Skeletal muscle cell (primary cell): Measurements from ENCODE around the gene C9orf152.
"Not testable (repeated sequence)": the region's sequence is repeated elsewhere in the genome, so short reads cannot be mapped to it uniquely, and the experiment has no call there.

ENCODE experiments used
- DNase-seq: peaks from one replicate; pipeline ENCODE4 v3.0.0-alpha.2; 2010; ENCODE audit warnings: low read depth
- H3K4me3 ChIP-seq: 2 replicates; pipeline ENCODE4 v1.5.1; 2011; ENCODE audit warnings: low read depth, mild to moderate bottlenecking, control low read depth, low read length, moderate library complexity

The C9orf152 gene

DNA sequence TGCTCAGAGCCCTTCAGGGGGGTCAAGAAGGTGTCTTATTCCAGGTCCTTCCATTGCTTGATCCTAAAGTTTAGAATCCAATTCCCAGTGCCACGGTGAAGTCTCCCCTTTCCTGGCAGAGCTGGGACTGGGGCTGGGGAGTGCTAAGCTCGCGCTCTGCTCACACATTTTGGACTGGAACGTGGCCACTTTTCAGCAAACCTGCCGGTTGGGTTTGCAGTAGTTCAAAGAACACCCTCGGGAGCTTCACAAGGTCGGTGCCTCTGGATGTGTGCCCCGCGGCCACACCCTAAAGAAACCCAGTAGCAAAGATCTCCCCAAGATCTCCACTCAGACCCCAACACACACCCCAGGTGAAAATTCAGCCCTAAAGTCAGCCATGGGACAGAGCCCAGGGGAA lies at the start of gene C9orf152:
TSS of gene C9orf152 (minus strand) at position 129 of the 400 bp plus-strand sequence. CDS start 580 bp downstream, outside the sequence.
- no peak within 1 kb of the TSS for H3K4me3 ChIP-seq
- no peak for DNase-seq

DNA sequence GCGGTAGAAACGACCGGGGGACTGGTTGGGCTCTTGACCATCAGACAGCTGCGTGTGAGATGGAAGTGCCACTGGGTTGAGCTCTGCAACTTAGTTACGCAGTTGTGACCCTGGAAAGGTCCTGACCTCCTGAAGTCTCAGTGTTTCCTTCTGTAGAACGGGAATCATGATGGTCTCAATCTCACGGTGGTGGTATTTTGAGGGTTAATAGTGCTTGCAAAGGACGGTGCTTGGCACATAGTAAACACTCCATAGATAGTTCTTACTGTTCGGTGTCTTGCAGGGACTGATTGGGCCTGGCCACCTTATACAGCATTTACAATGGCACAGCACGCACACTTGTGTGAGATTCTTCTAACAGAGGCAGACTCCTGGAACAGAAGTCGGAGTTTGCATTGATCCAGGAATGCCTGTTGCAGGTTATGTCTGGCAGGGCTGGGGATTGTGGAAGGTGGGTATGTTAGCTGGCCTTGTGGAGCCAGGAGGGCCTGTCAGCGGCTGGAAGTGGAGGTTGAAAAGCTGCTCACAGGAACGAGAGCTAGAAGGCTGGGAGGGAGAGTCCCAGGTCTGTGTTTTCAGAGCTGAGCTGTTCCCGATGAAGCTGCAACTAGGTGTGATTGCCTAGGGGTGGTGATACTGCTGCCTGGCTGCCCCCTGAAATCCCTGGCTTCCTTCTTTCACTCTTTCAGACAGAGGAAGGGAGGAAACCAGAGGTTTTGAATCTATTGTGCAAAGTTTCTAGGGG lies 49.3 kb upstream of the C9orf152 start:
- peak overlapping the region; percentile 89 for H3K4me3 ChIP-seq
- no peak for DNase-seq

DNA sequence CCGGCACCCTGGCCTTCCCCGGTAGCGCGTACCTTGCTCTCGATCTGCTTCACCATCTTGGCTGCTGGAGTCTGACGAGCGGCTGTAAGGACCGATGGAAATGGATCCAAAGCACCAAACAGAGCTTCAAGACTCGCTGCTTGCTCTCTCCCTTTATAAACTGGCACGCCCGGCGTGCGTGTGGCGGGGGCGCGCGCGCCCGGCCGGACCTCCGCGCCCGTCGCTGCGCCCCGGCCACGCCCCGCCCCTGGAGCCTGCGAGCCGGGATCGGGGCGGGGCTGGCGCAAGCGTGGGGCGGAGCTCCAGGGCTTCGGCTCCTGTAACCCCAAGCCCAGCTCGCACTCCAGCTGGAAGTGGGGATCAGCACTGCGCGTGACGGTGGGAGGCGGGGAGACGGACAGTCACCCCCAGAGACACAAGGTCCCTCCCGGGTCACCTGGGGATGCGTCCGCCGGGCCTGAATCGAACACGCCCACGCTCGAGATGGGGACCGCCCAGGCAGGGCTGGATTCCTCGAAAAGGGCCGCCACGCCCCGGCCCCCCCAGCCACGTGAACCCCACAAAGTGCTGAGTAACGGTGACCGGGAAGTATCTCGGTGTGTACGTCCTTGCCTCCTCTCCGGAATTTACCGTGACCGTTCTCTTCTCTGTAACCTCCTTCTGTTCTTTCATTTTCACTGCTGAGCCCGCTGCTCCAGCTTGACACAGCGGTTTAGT lies 48.6 kb upstream of the C9orf152 start, which contains the start of gene TXN:
TSS of gene TXN (minus strand) at position 128 of the 717 bp plus-strand sequence. CDS start at position 56, 72 bp downstream.
- DNase-seq: peak; percentile 66
- peak within 1 kb of the TSS; percentile 89 for H3K4me3 ChIP-seq

DNA sequence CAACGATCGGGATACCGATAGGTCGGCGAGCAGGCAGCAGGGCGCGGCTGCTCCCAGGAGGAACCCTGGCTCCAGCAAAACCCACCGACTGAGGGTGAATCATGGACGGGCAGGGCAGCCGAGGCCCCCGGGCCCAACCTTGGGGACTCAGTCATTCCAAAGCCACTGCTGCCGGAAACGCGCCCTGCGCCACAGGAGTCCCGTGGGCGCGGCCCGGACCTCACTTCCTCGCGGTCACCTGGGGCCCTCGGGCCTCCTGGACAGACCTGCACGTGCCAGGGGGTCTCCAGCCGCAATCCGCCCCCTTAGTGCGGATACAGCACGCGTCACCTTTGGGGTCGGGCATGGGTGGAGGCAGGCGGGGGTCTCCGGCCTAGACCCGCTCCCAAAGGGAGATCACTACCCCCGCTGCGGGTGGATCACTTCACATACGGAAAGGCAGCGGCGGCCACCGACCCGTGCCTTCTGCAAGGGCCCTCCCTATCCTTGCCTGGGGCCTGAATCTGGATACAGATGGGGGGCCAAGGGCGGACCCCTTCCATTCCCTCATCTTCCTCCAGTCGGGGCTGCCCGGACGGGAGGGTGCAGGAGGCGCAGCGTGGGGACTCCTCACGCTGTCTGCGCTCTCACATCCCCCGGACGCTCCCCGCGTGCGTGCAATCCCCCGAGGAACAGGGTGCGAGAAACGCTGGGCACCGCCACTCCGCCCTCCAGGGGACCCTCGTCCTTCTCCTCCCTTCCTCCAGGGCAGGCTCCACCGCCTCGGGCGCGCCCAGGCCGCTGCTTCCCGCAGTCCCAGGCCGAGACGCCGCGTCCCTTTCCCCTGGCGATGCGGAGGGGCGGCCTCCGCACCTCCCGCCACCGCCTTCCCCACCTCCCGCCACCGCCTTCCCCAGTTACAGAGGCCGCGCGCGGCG lies 47.8 kb upstream of the C9orf152 start:
- peak overlapping the region; percentile 89 for H3K4me3 ChIP-seq
- DNase-seq: no peak

- H3K4me3 ChIP-seq: peak overlapping the region; percentile 89
- no peak for DNase-seq
Measured at GRCh38 chr9:110255034-110255462, 47.1 kb upstream of the C9orf152 start.

DNA sequence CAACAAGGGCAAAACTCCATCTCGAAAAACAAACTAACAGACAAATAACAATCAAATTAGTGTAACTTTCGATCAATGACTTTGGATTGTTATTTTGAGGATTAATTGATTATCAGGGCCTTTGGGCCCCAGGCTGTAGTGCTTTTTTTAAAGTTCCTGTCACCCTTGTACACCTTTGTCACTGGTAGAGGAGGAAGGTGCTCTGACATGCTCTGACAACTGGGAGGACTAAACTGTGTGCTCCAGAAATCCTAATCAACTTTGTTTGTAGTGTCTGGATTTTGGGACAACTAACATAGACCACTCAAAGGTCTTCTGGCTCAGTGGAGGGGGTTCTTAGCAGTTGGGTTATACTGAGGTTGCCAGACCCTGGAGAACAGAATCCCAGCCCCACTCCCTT lies 46.5 kb upstream of the C9orf152 start:
- DNase-seq: no peak
- peak overlapping the region; percentile 89 for H3K4me3 ChIP-seq

- no peak for DNase-seq
Measured at GRCh38 chr9:110252509-110253139, 44.7 kb upstream of the C9orf152 start.

GRCh38 chr9:110251770-110252169 lies 43.8 kb upstream of the C9orf152 start:
- not testable (repeated sequence) for DNase-seq, H3K4me3 ChIP-seq

More at GRCh38 chr9:110252509-110253139, 44.7 kb upstream of the C9orf152 start:
- no peak overlapping the region for H3K4me3 ChIP-seq

- H3K4me3 ChIP-seq: no peak overlapping the region
- DNase-seq: no peak
Measured at GRCh38 chr9:110251212-110251611, 43.3 kb upstream of the C9orf152 start.

DNA sequence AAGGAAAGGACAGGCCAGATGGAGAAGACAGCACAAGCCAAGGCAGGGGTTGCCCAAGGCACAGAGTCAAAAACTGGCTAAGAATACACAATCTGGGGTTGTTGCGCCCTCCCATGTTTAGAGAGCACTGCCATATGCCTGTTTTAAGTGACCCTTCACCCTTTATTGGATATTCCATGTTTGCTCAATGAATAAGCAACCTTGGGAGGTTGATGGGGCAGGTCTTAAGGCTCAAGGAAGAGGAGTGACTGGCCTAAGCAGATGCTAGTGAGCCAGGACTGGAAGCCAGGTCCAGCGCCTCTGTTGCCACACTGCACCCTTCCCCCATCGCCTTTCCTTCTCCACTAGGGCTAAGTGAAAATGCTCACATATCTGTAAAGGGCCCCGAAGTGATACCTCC lies 41.6 kb upstream of the C9orf152 start:
- H3K4me3 ChIP-seq: no peak overlapping the region
- no peak for DNase-seq

DNA sequence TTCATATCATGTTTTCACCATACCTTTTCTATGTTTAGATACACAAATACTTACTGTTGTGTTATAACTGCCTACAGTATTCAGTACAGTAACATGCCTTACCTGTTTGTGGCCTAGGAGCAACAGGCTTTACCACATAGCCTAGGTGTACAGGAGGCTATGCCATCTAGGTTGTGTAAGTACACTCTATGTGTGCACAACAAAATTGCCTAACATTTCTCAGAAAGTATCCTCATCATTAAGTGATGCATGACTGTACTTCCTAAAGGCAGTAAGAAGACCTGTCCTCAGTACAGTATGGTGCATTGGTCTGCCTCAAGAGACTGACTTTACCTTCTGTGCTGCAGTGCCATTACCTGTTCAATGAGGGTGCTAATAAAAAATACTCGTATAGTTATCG lies 40.4 kb upstream of the C9orf152 start:
- DNase-seq: no peak
- H3K4me3 ChIP-seq: no peak overlapping the region

GRCh38 chr9:110246214-110246613 lies 38.3 kb upstream of the C9orf152 start:
- no peak overlapping the region for H3K4me3 ChIP-seq
- DNase-seq: no peak

DNA sequence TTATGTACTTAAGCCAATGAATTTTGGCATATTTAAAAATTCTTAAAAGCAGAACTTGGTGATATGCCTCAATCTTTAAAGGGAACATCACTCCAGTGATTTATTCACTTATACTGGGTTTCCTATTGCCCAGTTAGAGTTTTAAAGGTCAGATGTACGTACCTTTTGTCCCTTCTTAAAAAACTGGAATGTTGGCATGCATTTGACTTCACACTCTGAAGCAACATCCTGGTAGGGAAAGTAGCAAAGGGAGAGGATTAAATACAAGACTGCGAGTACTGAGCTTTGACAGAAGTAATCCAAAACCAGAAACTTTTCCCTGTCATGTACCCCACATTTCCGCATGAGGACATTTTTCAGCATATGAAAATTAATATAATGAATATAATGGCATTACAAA lies 36.7 kb upstream of the C9orf152 start:
- no peak for DNase-seq
- no peak overlapping the region for H3K4me3 ChIP-seq

- DNase-seq: no peak
- no peak overlapping the region for H3K4me3 ChIP-seq
Measured at GRCh38 chr9:110241858-110242321, 33.9 kb upstream of the C9orf152 start.

- no peak overlapping the region for H3K4me3 ChIP-seq
- no peak for DNase-seq
Measured at GRCh38 chr9:110241260-110241857, 33.4 kb upstream of the C9orf152 start.

GRCh38 chr9:110240198-110240597 lies 32.2 kb upstream of the C9orf152 start:
- no peak overlapping the region for H3K4me3 ChIP-seq
- no peak for DNase-seq

DNA sequence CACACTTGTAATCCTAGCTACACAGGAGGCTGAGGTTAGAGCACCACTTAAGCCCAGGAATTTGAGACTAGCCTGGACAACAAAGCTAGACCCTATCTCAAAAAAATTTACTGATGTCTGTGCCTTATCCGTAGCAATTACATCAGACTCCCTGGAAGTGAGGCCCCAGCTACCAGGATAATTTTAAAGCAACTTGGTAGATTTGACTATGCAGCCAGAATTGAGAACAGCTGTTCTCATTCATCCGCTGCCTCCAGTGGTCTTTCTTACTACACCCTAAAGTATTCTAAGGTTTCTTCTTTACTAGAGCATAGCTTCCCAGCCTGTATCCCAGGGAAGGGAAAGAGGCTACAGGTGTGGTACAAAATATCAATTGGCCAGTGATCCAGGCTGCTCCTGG lies 20.4 kb upstream of the C9orf152 start:
- no peak overlapping the region for H3K4me3 ChIP-seq
- no peak for DNase-seq

DNA sequence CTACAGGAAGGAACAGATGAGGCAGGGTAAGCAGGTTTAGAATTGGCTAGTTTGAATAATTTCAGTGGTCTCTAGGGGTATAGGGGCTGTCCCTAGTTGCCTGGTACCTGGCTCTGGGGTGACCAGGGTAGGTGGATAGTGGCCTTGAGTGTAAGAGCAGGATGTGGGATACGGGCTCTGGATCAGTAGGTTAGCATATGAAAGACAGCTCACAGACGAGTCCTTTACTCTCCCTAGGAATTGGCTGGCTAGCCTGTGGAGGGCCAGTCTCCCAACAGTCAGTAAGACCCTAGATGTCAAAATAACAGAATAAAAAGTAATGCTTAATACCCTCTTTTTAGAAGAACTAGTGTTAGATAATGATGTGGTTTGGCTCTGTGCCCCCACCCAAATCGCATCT lies 16.6 kb upstream of the C9orf152 start:
- no peak for DNase-seq
- H3K4me3 ChIP-seq: no peak overlapping the region

- no peak for DNase-seq
- H3K4me3 ChIP-seq: no peak overlapping the region
Measured at GRCh38 chr9:110220809-110221208, 12.8 kb upstream of the C9orf152 start.
